Effector CD8-positive, alpha-beta T cell (primary cell): ENCODE measurements around the gene PTPRN2.
"Not testable (repeated sequence)": the region's sequence is repeated elsewhere in the genome, so short reads cannot be mapped to it uniquely, and the experiment has no call there.

Experiments used
- DNase-seq: peaks from one replicate; lab custom pipeline; 2025; lab: John Stamatoyannopoulos, UW

PTPRN2 gene

DNA sequence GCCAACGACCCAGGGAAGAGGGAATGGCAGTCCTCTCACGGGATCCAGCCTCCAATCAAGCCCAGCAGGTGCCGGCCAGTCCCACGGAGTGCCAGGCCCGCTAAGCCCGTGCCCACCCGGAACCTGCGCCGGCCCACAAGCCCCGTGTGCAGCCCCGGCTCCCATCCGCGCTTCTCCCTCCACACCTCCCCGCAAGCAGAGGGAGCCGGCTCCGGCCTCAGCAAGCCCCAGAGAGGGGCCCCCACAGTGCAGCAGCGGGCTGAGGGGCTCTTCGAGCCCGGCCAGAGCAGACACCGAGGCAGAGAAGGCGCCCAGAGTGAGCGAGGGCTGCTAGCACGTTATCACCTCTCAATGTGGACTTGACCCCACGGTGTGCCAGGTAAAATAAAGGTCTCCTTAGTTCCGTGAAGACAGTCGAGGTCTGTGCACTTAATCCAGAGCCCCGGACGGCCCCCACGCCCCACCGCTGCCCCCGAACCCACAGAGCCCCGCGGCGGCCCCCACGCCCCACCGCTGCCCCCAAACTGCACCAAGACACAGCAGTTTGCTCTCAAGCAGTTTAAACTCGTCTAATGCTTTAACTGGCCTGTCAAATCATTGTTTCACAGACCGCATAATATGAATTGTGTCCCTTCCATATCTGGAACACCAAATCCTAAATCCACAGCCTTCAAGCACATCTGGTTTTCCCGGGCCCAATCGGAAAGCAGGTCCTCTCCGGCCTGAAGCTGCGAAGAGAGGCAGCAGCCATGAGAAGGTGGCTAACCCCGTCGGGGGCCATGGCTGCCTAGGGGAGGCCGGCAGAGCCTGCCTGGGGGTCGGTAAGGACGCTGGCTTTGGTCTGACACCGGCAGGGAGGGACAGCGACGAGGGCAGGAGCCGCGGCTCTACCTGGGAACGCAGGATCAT, 307.8 kb downstream of the PTPRN2 start:
- DNase-seq: no peak

DNA sequence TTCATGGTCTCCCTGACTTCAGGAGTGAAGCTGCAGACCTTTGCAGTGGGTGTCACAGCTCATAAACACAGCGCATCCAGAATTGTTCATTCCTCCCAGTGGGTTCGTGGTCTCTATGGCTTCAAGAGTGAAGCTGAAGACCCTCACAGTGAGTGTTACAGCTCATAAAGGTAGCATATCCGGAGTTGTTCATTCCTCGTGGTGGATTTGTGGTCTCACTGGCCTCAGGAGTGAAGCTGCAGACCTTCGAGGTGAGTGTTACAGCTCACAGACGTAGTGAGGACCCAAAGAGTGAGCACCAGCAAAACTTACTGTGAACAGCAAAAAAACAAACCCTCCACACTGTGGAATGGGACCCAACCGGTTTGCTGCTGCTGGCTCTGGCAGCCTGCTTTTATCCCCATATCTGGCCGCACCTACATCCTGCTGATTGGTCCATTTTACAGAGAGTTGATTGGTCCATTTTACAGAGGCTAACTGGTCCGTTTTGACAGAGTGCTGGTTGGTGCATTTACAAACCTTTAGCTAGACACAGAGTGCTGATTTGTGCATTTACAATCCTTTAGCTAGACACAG, 308.8 kb downstream of the PTPRN2 start:
- no peak for DNase-seq

DNA sequence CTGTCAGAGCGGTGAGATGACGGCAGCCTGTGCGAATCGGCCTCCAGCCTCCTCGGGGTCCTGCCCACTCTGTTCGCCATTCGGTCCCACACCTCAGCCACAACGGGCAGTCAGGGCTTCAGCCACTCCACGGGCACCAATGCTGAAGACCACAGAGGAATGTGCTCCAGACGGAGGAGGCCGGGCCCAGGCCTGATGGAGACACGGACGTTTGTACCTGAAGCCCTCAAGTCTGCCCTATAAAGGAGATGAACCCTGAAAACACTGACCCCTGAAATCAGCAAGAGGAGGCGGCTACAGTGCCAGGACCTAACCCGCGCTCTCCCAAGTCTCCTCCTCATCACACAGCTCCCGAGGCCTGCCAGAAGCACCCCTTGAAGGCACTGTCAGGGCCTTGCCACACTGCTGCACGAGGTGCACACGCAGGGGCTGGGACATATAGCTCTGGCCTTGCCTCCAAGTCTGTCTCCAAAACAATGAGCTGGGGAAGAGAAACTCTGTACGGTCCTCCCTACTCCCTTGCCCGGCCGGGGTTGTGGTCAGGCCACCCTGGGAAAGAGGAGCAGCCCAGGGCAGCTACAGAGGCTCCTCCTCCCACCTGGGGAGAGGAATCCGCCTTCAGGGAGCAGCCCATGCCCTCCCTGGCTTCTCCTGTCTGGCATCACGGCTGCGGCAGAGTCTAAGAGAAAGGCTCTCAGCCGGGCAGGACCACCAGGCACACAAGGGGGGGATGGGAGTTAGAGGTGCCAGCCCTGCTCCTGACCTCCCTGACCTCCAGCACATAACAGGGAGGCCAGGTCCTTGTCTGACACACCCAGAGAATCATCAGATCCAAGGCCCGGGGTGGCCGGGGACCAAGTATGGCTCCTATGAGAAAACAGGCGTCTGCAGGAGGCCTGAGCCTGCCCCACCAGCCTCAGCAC, 310.1 kb downstream of the PTPRN2 start:
- DNase-seq: no peak

DNA sequence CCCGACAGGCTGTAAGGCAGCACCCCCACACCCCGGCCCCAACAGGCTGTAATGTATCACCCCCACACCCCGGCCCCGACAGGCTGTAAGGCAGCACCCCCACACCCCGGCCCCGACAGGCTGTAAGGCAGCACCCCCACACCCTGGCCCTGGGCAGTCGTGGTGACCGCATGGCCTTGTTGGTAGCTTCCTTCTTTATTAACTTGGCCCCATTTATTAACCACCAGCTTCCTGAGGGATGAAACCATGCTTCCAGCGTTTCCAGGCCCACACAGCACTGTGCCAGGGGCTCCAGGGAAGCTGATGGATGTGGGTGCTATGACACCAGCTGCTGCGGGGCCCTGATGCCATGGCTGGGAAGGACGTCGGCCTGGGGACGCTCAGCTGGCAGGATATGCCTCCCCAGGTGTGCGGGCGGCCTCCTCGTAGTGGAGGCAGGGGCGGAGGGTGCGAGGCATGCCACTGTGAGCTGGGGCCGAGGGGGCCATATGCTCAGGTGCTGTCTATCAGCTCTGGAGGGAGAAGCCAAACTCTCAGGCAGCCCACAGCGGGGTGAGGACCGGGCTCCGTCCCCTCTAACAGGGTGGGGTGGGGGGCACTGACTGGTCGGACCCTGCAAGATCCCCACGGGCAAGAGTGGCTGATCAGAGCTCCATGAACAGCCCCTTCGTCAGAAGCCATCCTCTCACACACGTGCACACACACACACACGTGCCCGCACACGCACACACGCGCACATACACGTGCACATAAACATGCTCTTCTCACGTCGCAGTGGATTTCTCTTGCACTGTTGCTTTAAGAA, 311.0 kb downstream of the PTPRN2 start:
- DNase-seq: no peak

DNA sequence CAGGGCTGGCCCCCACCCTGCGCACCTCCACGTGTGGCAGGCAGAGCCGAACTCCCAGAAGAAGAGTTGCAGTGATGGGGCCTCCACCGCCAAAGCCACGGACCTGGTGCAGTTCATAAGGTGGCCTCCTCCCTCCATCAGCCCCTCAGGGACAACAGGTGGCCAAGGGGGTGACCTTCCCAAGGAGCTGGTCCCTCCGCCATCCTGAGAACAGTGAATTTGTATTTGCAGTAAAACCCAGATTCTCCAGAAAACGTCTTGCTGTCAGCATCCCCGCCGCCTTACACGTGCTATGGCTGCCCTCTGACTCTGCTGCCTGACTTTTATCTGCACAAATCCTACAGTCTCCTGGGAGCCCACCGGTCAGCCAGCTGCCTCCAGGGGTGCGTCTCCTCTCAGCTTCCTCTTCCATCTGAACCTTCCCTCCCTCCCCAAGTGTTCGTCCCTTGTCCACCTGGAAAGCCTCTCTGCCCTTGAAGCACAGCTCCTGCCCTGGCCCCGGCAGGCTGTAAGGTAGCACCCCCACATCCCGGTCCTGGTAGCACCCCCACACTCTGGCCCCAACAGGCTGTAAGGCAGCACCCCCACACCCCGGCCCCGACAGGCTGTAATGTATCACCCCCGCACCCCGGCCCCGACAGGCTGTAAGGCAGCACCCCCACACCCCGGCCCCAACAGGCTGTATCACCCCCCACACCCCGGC, 311.8 kb downstream of the PTPRN2 start:
- no peak for DNase-seq

DNA sequence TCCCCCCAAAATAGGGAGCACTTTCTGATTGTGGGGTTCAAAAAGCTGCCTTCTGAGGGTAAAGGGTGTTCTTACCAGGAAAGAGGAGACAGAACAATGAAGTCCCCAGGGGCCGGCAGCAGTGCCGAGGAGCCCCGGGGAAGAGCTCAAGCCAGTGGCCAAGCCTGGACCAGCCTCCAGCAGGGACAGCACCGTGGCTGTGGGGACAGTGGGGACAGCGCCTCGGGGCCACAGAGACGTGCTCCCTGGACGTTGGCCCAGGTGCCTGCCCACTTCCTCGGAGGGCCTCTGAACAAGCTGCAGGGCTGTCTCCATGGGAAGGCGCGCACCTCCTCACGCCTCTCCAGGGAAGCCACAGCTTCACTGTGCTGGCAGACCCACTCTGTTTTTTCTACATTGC, 312.6 kb downstream of the PTPRN2 start:
- no peak for DNase-seq

DNA sequence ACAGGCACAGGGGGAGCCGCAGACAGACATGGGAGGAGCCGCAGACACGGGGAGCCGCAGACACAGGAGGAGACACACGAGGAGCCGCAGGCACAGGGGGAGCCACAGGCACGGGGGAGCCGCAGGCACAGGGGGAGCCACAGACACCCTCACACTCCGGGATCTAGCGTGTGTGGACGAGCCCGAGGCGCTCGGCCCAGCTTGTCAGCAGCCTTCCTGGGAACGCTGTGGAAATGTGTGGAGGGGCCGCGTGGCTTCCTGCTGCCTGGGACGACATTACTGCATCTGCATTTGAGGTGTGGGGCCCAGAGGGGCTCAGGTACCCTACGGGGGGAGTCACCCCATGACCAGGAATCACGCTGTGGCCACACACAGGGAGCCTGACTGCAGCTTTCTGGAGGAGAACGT, 313.2 kb downstream of the PTPRN2 start:
- DNase-seq: no peak

DNA sequence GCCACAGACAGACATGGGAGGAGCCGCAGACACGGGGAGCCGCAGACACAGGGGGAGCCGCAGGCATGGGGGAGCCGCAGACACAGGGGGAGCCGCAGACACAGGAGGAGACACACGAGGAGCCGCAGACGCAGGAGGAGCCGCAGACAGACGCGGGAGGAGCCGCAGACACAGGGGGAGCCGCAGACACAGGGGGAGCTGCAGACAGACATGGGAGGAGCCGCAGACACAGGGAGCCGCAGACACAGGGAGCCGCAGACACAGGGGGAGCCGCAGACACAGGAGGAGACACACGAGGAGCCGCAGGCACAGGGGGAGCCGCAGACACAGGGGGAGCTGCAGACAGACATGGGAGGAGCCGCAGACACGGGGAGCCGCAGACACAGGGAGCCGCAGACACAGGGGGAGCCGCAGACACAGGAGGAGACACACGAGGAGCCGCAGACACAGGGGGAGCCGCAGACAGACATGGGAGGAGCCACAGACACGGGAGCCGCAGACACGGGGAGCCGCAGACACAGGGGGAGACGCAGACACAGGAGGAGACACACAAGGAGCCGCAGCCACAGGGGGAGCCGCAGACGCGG, 313.8 kb downstream of the PTPRN2 start:
- not testable (repeated sequence) for DNase-seq

DNA sequence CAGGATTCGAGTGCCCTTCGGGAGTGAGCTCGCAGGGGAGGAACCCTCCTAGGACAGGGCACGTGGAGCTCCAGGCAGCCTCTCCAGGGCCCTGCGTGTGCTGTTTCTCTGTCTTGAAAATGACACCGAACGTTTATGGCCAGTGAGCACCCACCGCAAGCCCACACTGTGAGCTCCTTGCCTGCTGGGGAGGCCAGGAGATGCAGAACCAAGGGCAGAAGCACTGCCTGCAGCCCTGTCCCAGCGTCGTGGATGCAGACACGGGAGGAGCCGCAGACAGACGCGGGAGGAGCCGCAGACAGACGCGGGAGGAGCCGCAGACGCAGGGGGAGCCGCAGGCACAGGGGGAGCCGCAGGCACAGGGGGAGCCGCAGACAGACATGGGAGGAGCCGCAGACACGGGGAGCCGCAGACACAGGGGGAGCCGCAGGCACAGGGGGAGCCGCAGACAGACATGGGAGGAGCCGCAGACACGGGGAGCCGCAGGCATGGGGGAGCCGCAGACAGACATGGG, 314.4 kb downstream of the PTPRN2 start:
- no peak for DNase-seq

DNA sequence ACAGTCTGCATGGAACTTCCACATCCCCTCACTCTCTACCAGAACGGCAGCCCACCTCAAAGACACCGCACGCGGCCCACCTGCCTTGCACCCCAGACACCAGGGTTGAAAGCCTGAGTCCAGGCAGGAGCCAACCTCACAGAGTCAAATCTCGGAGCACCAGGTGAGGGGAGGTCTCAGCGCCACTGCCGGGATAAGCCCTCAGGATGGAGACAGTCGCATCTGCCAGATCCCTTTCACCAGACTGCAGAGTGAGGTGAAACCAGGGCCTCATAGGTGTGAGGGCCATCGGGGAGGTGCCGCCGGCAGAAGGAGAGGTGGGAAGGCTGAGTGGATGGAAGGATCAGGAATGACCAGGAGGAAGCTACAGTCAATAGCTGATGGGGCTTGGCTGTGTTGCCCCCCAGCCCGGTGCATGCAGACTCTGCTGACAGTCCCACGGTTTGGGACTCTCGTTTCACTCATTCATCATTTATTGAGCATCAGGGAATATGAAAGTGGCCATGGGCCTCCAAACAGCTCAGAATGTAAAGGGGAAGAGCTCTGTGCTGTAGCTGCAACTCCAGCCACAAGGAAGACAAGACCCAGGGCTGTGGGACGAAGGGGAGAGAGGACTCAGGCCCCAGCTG, 315.0 kb downstream of the PTPRN2 start:
- no peak for DNase-seq

DNA sequence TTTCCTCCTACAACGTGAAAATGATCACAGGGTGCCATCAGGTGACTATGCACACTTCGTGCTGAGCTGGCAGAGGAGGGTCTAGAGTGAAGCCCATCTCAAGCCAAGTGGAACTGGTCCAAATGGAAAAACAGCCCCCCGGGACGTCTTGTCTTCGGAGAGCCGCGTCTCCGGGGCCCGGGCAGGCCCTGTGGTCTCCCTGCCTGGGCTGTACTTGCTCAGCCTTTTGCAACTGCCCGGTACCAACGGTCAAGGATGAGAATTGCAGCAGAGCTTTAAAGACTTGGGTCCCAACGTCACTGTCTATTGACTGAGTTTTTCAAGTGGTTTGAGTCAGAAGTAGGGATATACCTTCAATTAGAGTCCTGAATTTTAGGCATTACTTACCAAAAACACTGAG, 315.5 kb downstream of the PTPRN2 start:
- DNase-seq: no peak

DNA sequence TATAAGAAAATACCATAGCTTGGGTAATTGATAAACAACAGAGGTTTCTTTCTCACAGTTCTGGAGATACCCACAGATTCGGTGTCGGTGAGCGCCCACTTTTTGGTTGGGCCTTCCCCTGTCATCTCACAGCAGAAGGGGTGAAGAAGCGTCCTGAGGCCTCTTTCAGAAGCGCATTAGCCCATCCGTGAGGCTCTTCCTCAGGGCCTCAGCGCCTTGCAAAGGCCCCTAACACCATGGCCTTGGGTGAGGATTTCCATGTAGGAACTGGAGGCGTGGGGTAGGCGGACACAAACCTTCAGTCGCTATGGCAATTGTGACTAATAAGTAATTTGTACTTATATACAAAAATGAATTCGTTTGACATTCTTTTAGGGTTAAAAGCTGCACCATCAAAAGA, 316.0 kb downstream of the PTPRN2 start:
- no peak for DNase-seq

DNA sequence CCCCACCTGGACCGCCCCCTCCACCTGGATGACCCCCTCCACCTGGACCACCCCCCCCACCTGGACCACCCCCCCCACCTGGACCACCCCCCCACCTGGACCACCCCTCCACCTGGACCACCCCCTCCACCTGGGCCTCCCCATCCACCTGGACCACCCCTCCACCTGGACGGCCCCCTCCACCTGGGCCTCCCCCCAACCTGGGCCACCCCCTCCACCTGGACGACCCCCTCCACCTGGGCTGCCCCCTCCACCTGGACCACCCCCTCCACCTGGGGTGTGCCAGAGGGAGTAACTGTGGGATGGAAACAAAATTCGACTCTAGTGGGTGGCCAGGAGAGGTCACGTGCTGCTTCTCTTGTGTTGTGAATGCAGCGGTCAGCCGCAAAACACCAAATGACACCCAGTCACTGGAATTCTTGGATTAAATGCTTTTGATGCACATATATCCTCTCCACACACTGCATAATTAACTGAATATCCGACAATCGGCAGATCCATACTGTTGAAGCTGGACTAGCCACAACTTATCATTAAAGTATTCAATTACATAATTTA, 316.7 kb downstream of the PTPRN2 start:
- no peak for DNase-seq

DNA sequence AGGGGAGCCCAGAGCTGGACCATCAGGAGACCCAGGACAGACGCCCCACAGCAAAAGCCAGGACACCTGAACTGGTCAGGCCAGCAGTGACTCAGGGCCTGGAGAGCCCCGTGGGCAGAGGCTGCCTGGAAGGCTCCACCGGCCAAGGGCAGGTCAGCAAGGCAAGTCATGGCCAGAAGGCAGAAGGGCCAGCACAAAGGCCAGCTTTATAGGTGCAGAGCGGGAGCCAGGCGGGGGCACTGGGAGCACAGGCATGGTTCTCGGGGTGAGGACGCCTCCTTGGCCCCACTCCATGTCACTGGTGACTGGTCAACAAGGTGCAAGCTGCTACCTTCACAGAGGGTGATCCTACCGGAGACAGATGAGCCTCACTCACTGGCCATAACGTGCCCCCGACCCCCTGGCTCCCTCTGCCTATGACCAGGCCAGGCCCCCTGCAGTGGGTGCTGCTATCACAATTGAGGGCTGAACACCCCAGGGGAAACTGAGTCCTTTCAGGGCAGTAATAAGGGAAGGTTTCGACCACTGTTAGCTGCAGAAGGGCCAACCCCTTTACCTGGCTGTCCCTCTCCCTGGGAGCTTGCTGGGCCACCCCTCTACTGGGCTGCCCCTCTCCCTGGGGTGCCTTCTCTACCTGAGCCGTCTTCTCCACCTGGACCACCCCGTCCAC, 317.4 kb downstream of the PTPRN2 start:
- DNase-seq: no peak

DNA sequence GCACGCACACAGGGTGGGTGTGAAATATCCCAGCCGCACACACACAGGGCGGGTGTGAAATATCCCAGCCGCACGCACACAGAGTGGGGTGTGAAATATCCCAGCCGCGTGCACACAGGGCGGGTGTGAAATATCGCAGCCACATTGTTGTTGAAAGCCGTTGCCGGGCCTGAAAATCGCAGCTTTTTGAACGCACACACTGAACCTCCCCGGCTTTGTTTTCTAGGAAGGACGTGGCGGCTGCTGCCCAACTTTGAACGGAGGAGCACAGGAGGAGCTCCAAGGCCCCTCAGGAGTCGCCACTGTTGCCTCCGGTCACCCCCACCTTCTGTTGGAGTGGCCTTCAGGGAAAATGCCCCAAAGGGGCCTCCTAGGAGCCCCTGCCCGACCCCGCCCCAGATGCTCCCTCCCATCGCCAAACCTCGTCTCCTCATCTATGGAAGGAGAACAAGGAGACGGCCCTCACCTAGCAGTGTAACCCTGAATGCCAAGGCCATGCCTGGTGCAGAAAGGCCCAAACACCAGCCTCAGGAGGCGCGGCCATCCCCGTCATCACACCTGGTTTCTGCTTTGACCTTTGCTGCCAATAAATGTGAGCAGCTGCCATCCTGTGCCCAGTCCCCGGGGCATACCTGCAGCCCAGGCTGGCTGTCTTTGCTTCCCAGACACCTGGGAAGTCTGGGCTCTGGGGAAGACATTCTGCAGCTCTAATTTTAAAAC, 318.6 kb downstream of the PTPRN2 start:
- DNase-seq: no peak

DNA sequence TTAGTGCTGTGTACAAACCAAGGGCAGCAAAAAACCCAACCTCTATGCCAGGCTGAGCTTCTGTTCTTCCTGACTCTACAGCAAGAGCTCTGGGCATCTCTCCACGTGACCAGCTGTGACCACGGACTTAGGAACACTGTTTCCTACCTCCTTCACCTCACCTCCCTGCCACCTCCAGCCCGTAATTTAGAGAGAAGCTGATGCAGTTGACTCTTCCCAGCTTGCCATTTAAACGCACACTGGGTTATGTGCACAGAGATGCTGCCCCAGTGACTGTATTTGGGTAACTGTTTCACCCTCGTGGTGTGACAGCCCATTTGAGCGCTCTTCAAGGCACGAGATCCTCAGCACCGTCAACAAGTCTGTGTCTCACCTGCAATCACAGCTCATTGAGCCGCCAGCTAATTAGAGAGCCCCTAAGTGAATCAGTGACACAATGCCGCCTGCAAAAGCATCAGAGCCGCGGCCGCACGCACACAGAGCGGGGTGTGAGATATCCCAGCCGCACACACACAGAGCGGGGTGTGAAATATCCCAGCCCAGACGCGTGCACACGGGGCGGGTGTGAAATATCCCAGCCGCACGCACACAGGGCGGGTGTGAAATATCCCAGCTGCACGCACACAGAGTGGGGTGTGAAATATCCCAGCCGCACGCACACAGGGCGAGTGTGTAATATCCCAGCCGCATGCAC, 319.7 kb downstream of the PTPRN2 start:
- no peak for DNase-seq

DNA sequence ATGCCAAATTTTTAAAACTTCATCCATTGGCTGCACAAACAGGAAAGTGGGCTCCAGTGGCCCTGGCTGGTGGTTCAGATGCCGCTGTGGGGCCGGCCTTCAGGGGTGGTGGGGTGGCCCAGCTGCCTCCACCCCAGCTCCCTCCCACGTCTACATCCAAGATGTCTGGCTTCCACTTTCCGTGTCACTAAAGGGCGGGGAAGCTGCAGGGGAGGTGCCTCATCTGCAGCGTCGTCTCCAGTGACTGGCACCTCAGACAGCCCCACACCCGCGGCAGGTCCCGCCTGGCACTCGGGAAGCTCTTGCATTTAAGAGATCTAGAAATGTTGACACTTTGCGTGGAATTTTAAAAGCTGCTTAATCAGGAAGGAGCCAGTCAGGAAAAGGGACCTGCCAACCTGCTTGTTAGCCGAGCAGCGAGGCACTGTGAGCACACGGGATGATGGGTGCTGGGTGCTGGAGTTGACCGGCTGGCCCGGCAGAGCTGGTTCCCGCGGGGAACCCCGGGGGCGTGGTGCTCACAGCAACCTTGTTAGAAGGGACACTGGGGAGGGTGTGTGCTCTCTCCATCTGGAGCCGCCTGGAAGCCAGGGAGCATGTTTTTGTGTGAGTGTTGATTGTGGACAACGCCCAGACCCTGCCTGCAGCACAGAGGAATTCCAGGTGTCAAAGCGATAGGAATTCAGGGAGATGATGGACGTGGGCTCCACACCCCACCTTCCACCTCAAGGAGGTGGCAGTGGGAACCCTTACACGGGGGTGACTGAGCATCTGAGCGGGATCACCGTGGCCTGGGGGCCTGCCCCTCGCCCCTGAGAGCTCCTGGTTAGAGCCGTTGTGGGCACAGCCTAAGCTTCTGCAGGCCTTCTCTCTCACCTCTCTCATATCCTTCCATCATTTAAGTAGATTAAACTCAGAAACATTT, 320.5 kb downstream of the PTPRN2 start:
- DNase-seq: no peak
